GM23338 (cell line): ENCODE measurements around the gene CD2AP.
"Not testable (repeated sequence)": the region's sequence is repeated elsewhere in the genome, so short reads cannot be mapped to it uniquely, and the experiment has no call there.

Source experiments
- CTCF ChIP-seq, 2 experiments: fragments of 200-600 bp in 1 of 2; sonication (generic) in 1 of 2; conservative IDR thresholded peaks; 2 replicates each; pipeline versions ENCODE4 v1.5.1 to v1.6.1; 2016 to 2017; ENCODE audit warnings: antibody characterized with exemption in 2 of 2, low read depth in 2 of 2, mild to moderate bottlenecking in 2 of 2, moderate library complexity in 1 of 2
- POLR2AphosphoS5 ChIP-seq: IDR thresholded peaks from 2 replicates; pipeline ENCODE4 v1.6.1; 2016; ENCODE audit warnings: antibody characterized with exemption, low read depth

GRCh38 chr6:47566602-47567001 lies 89.0 kb downstream of the CD2AP start:
- TF ChIP-seq CTCF (conservative IDR thresholded peaks at IDR 0.05; ENCODE audit: low read depth in 2 of 2); POLR2AphosphoS5: not testable (repeated sequence)
